ENCODE results near the gene PIK3C2G.
A peak's percentile ranks its signal among the peaks of the same experiment; 100 is the strongest.

Gene PIK3C2G

DNA sequence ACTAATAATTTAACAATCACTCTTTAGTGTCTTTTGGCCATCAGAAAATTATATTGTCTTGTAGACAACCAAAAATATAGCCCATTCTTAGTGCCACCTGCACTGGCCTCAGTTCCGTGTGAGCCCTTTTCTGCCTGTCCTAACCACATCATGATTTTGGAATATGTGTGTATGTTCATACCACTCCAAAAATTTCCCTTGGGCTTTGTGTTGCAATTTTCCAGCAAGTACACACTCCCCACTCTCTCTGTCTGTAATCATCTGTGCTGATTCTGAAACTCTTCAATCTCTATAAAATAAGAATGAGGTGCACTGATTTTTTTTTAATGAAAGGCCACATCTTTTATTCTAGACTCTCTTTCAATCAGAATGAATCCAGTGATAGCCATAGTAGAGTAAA lies 196.0 kb downstream of the PIK3C2G start:
- Histone ChIP-seq H3K27ac (ENCODE audit: insufficient read depth in 1 of 2, low read depth in 1 of 2, low read length in 2 of 2, poor library complexity in 1 of 2, severe bottlenecking in 2 of 2) (no peak overlapping the region), H3K4me1 (ENCODE audit: control extremely low read depth in 1 of 4, control insufficient read depth in 4 of 4, insufficient read depth in 4 of 4, low read length in 3 of 4) (peaks cover 0 to 10% (median 0%) of the 10 kb centered on the region in 4 experiments), H3K27me3 (replicated peaks in 2 of 5; ENCODE audit: control insufficient read depth in 4 of 5, insufficient read depth in 5 of 5, low read length in 4 of 5) (no peaks in the 10 kb centered on the region), H3K36me3 (ENCODE audit: control insufficient read depth in 4 of 4, insufficient read depth in 4 of 4, low read length in 3 of 4) (no peaks in the 10 kb centered on the region), H3K9me3 (ENCODE audit: control extremely low read depth in 1 of 5, control insufficient read depth in 4 of 5, insufficient read depth in 2 of 5, low read depth in 1 of 5, low read length in 4 of 5) (no peaks in the 10 kb centered on the region), H3K4me3 (ENCODE audit: control insufficient read depth in 1 of 7, extremely low read depth in 1 of 7, insufficient read depth in 4 of 7, low read depth in 2 of 7, low read length in 6 of 7) (no peak overlapping the region)
- DNase-seq, result no peak
- WGBS (ENCODE audit: insufficient coverage), result no CpG with 5 or more reads among the region's 1 CpG
- ChIA-PET CTCF (no interaction called here), POLR2A (no interaction called here)

GRCh38 chr12:18461758-18462157 lies 200.4 kb downstream of the PIK3C2G start:
- no peak overlapping the region for H3K4me3 ChIP-seq (ENCODE audit: control insufficient read depth in 1 of 7, extremely low read depth in 1 of 7, insufficient read depth in 4 of 7, low read depth in 2 of 7, low read length in 6 of 7)
- no peaks in the 10 kb centered on the region for H3K27me3 ChIP-seq (replicated peaks in 2 of 5; ENCODE audit: control insufficient read depth in 4 of 5, insufficient read depth in 5 of 5, low read length in 4 of 5)
- no peak overlapping the region for H3K27ac ChIP-seq (ENCODE audit: insufficient read depth in 1 of 2, low read depth in 1 of 2, low read length in 2 of 2, poor library complexity in 1 of 2, severe bottlenecking in 2 of 2)
- DNase-seq, result no peak
- CTCF ChIA-PET, result no interaction called here
- no peaks in the 10 kb centered on the region for H3K36me3 ChIP-seq (ENCODE audit: control insufficient read depth in 4 of 4, insufficient read depth in 4 of 4, low read length in 3 of 4)
- H3K4me1 ChIP-seq (ENCODE audit: control extremely low read depth in 1 of 4, control insufficient read depth in 4 of 4, insufficient read depth in 4 of 4, low read length in 3 of 4), result peaks cover 0 to 9% (median 0%) of the 10 kb centered on the region in 4 experiments
- WGBS (ENCODE audit: insufficient coverage), result no CpG with 5 or more reads among the region's 2 CpGs
- no peaks in the 10 kb centered on the region for H3K9me3 ChIP-seq (ENCODE audit: control extremely low read depth in 1 of 5, control insufficient read depth in 4 of 5, insufficient read depth in 2 of 5, low read depth in 1 of 5, low read length in 4 of 5)
- POLR2A ChIA-PET, result no interaction called here

- POLR2A ChIA-PET, result no interaction called here
- peaks cover 0 to 5% (median 0%) of the 10 kb centered on the region in 4 experiments for H3K4me1 ChIP-seq (ENCODE audit: control extremely low read depth in 1 of 4, control insufficient read depth in 4 of 4, insufficient read depth in 4 of 4, low read length in 3 of 4)
- H3K27me3 ChIP-seq (replicated peaks in 2 of 5; ENCODE audit: control insufficient read depth in 4 of 5, insufficient read depth in 5 of 5, low read length in 4 of 5), result no peaks in the 10 kb centered on the region
- CTCF ChIA-PET, result no interaction called here
- H3K27ac ChIP-seq (ENCODE audit: insufficient read depth in 1 of 2, low read depth in 1 of 2, low read length in 2 of 2, poor library complexity in 1 of 2, severe bottlenecking in 2 of 2), result no peak overlapping the region
- H3K36me3 ChIP-seq (ENCODE audit: control insufficient read depth in 4 of 4, insufficient read depth in 4 of 4, low read length in 3 of 4), result no peaks in the 10 kb centered on the region
- no peaks in the 10 kb centered on the region for H3K9me3 ChIP-seq (ENCODE audit: control extremely low read depth in 1 of 5, control insufficient read depth in 4 of 5, insufficient read depth in 2 of 5, low read depth in 1 of 5, low read length in 4 of 5)
- WGBS (ENCODE audit: insufficient coverage), result 8% methylated on average over 2 of the region's 3 CpGs
- peak; percentile 2 to 30 (median 18) for DNase-seq
- no peak overlapping the region for H3K4me3 ChIP-seq (ENCODE audit: control insufficient read depth in 1 of 7, extremely low read depth in 1 of 7, insufficient read depth in 4 of 7, low read depth in 2 of 7, low read length in 6 of 7)
These were observed 201.1 kb downstream of the PIK3C2G start for GRCh38 chr12:18462442-18462841.

GRCh38 chr12:18467620-18468245 lies 206.4 kb downstream of the PIK3C2G start:
- peak in 2 of 3 donors; percentile 40 to 50 for DNase-seq
- Histone ChIP-seq H3K36me3 (ENCODE audit: control insufficient read depth in 4 of 4, insufficient read depth in 4 of 4, low read length in 3 of 4) (no peaks in the 10 kb centered on the region), H3K27ac (ENCODE audit: insufficient read depth in 1 of 2, low read depth in 1 of 2, low read length in 2 of 2, poor library complexity in 1 of 2, severe bottlenecking in 2 of 2) (no peak overlapping the region), H3K9me3 (ENCODE audit: control extremely low read depth in 1 of 5, control insufficient read depth in 4 of 5, insufficient read depth in 2 of 5, low read depth in 1 of 5, low read length in 4 of 5) (no peaks in the 10 kb centered on the region), H3K4me1 (ENCODE audit: control extremely low read depth in 1 of 4, control insufficient read depth in 4 of 4, insufficient read depth in 4 of 4, low read length in 3 of 4) (peaks cover 0 to under 1% (median 0%) of the 10 kb centered on the region in 4 experiments), H3K4me3 (ENCODE audit: control insufficient read depth in 1 of 7, extremely low read depth in 1 of 7, insufficient read depth in 4 of 7, low read depth in 2 of 7, low read length in 6 of 7) (no peak overlapping the region), H3K27me3 (replicated peaks in 2 of 5; ENCODE audit: control insufficient read depth in 4 of 5, insufficient read depth in 5 of 5, low read length in 4 of 5) (no peaks in the 10 kb centered on the region)
- ChIA-PET CTCF (no interaction called here), POLR2A (no interaction called here)

GRCh38 chr12:18468246-18469075 lies 207.1 kb downstream of the PIK3C2G start:
- Histone ChIP-seq H3K9me3 (ENCODE audit: control extremely low read depth in 1 of 5, control insufficient read depth in 4 of 5, insufficient read depth in 2 of 5, low read depth in 1 of 5, low read length in 4 of 5) (no peaks in the 10 kb centered on the region), H3K4me3 (ENCODE audit: control insufficient read depth in 1 of 7, extremely low read depth in 1 of 7, insufficient read depth in 4 of 7, low read depth in 2 of 7, low read length in 6 of 7) (no peak overlapping the region), H3K36me3 (ENCODE audit: control insufficient read depth in 4 of 4, insufficient read depth in 4 of 4, low read length in 3 of 4) (no peaks in the 10 kb centered on the region), H3K4me1 (ENCODE audit: control extremely low read depth in 1 of 4, control insufficient read depth in 4 of 4, insufficient read depth in 4 of 4, low read length in 3 of 4) (no peaks in the 10 kb centered on the region), H3K27ac (ENCODE audit: insufficient read depth in 1 of 2, low read depth in 1 of 2, low read length in 2 of 2, poor library complexity in 1 of 2, severe bottlenecking in 2 of 2) (no peak overlapping the region), H3K27me3 (replicated peaks in 2 of 5; ENCODE audit: control insufficient read depth in 4 of 5, insufficient read depth in 5 of 5, low read length in 4 of 5) (no peaks in the 10 kb centered on the region)
- CTCF ChIA-PET, result no interaction called here
- WGBS (ENCODE audit: insufficient coverage), result no CpG with 5 or more reads among the region's 1 CpG
- no peak for DNase-seq
- POLR2A ChIA-PET, result no interaction called here

DNA sequence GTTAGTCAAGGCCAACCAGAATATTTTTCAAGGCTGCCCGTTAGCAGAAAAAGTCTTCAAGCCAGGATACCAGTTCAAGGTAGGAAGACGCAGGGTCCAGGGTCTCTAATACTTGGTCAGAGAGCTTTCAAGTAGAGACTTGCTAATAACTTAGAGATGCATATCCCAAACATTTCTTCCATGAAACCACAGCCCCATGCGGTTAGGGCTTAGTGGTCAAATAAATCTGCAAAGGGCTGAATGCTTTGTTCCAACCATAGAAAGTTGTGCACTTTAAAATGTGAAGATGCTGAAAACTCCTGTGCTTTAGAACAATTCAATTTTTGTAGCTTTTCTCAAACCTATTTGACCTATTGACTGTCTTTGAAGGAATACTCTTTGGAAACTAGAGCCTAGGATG lies 208.9 kb downstream of the PIK3C2G start:
- CTCF ChIA-PET, result no interaction called here
- 100% methylated on average over 2 of the region's 3 CpGs for WGBS (ENCODE audit: insufficient coverage)
- DNase-seq, result no peak
- POLR2A ChIA-PET, result interaction anchor here (0.7 kb wide), 1 partner anchor 30 kb away, joined by 3 read pairs; no protein-coding TSS in a partner anchor
- Histone ChIP-seq H3K36me3 (ENCODE audit: control insufficient read depth in 4 of 4, insufficient read depth in 4 of 4, low read length in 3 of 4) (no peaks in the 10 kb centered on the region), H3K4me3 (ENCODE audit: control insufficient read depth in 1 of 7, extremely low read depth in 1 of 7, insufficient read depth in 4 of 7, low read depth in 2 of 7, low read length in 6 of 7) (no peak overlapping the region), H3K4me1 (ENCODE audit: control extremely low read depth in 1 of 4, control insufficient read depth in 4 of 4, insufficient read depth in 4 of 4, low read length in 3 of 4) (no peaks in the 10 kb centered on the region), H3K27me3 (replicated peaks in 2 of 5; ENCODE audit: control insufficient read depth in 4 of 5, insufficient read depth in 5 of 5, low read length in 4 of 5) (no peaks in the 10 kb centered on the region), H3K9me3 (ENCODE audit: control extremely low read depth in 1 of 5, control insufficient read depth in 4 of 5, insufficient read depth in 2 of 5, low read depth in 1 of 5, low read length in 4 of 5) (no peaks in the 10 kb centered on the region), H3K27ac (ENCODE audit: insufficient read depth in 1 of 2, low read depth in 1 of 2, low read length in 2 of 2, poor library complexity in 1 of 2, severe bottlenecking in 2 of 2) (no peak overlapping the region)

- H3K36me3 ChIP-seq (ENCODE audit: control insufficient read depth in 4 of 4, insufficient read depth in 4 of 4, low read length in 3 of 4), result no peaks in the 10 kb centered on the region
- ChIA-PET POLR2A (no interaction called here), CTCF (no interaction called here)
- WGBS (ENCODE audit: insufficient coverage), result 80% methylated on average over 1 of the region's 3 CpGs
- no peaks in the 10 kb centered on the region for H3K4me1 ChIP-seq (ENCODE audit: control extremely low read depth in 1 of 4, control insufficient read depth in 4 of 4, insufficient read depth in 4 of 4, low read length in 3 of 4)
- H3K27ac ChIP-seq (ENCODE audit: insufficient read depth in 1 of 2, low read depth in 1 of 2, low read length in 2 of 2, poor library complexity in 1 of 2, severe bottlenecking in 2 of 2), result no peak overlapping the region
- H3K4me3 ChIP-seq (ENCODE audit: control insufficient read depth in 1 of 7, extremely low read depth in 1 of 7, insufficient read depth in 4 of 7, low read depth in 2 of 7, low read length in 6 of 7), result no peak overlapping the region
- no peaks in the 10 kb centered on the region for H3K9me3 ChIP-seq (ENCODE audit: control extremely low read depth in 1 of 5, control insufficient read depth in 4 of 5, insufficient read depth in 2 of 5, low read depth in 1 of 5, low read length in 4 of 5)
- no peak for DNase-seq
- no peaks in the 10 kb centered on the region for H3K27me3 ChIP-seq (replicated peaks in 2 of 5; ENCODE audit: control insufficient read depth in 4 of 5, insufficient read depth in 5 of 5, low read length in 4 of 5)
These were observed 211.0 kb downstream of the PIK3C2G start for GRCh38 chr12:18472304-18472703.

Data from common myeloid progenitor, CD34-positive (primary cell).